Cardiac muscle cell (in vitro differentiated cells and primary cell): ENCODE data around the gene TBPL2. TPM values are rescaled to one million over a fixed set of nuclear protein-coding genes. Genes with fewer than 3 reads are reported as not detected.
"Not testable (repeated sequence)": the region's sequence is repeated elsewhere in the genome, so short reads cannot be mapped to it uniquely, and the experiment has no call there.

ENCODE experiments used
- DNase-seq, 2 donors: peaks; one replicate each; pipeline versions ENCODE4 v3.0.0 to v3.0.0-alpha.2; 2010 to 2017; ENCODE audit warnings: low read depth in 1 of 2, low spot score in 1 of 2
- H3K27ac ChIP-seq: fragments of 200-600 bp; sonication (generic); 2 replicates; pipeline ENCODE4 v1.5.1; 2016
- H3K27me3 ChIP-seq: fragments of 200-600 bp; sonication (generic); 2 replicates; pipeline ENCODE4 v1.6.0; 2016; ENCODE audit warnings: control low read depth
- H3K36me3 ChIP-seq: fragments of 200-600 bp; sonication (generic); 2 replicates; pipeline ENCODE4 v1.5.1; 2016; ENCODE audit warnings: control low read depth
- H3K4me1 ChIP-seq: fragments of 200-600 bp; sonication (generic); 2 replicates; pipeline ENCODE4 v1.8.1; 2017; ENCODE audit warnings: low read depth, mild to moderate bottlenecking, mixed run types
- H3K4me3 ChIP-seq: fragments of 200-600 bp; sonication (generic); 2 replicates; pipeline ENCODE4 v1.5.1; 2016; ENCODE audit warnings: mild to moderate bottlenecking
- H3K9me3 ChIP-seq: fragments of 200-600 bp; sonication (generic); 2 replicates; pipeline ENCODE4 v1.5.1; 2017; ENCODE audit warnings: low read depth, mild to moderate bottlenecking, control low read depth
- polyA plus RNA-seq: library from polyadenylated mRNA; unstranded; fragments of >200 nt; fragmentation: Nextera tagmentation; extraction: Ambion mirVana; gene quantifications from 2 replicates; pipeline ENCODE4 v1.2.1, GENCODE V29; 2016
- total RNA-seq: library from RNA; depleted of rRNA; stranded (reverse); fragments of >200 nt; gene quantifications from 2 replicates; pipeline ENCODE4 v1.2.3, GENCODE V29; 2016
- TF ChIP-seq, protein P1 (sequence below): IDR thresholded peaks from 2 replicates; pipeline ENCODE4 v1.5.1; 2012; ENCODE audit warnings: low read depth, mild to moderate bottlenecking, low read length

TBPL2 gene
- total and polyA plus RNA-seq, 2 experiments from 2014 or later: not detected

GRCh38 chr14:55425091-55425490 lies 15.3 kb downstream of the TBPL2 start:
- Histone ChIP-seq H3K27me3 (no peaks in the 10 kb centered on the region), H3K9me3 (no peaks in the 10 kb centered on the region), H3K4me3 (no peak overlapping the region), H3K27ac (no peak overlapping the region), H3K4me1 (peaks cover 14% of the 10 kb centered on the region), H3K36me3 (no peaks in the 10 kb centered on the region)
- TF ChIP-seq, protein P1, sequence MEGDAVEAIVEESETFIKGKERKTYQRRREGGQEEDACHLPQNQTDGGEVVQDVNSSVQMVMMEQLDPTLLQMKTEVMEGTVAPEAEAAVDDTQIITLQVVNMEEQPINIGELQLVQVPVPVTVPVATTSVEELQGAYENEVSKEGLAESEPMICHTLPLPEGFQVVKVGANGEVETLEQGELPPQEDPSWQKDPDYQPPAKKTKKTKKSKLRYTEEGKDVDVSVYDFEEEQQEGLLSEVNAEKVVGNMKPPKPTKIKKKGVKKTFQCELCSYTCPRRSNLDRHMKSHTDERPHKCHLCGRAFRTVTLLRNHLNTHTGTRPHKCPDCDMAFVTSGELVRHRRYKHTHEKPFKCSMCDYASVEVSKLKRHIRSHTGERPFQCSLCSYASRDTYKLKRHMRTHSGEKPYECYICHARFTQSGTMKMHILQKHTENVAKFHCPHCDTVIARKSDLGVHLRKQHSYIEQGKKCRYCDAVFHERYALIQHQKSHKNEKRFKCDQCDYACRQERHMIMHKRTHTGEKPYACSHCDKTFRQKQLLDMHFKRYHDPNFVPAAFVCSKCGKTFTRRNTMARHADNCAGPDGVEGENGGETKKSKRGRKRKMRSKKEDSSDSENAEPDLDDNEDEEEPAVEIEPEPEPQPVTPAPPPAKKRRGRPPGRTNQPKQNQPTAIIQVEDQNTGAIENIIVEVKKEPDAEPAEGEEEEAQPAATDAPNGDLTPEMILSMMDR: peak; percentile 18
- no peak for DNase-seq

GRCh38 chr14:55423969-55424368 lies 16.4 kb downstream of the TBPL2 start:
- Histone ChIP-seq H3K9me3 (no peaks in the 10 kb centered on the region), H3K4me3 (no peak overlapping the region), H3K4me1 (peaks cover 14% of the 10 kb centered on the region), H3K36me3 (no peaks in the 10 kb centered on the region), H3K27ac (peak overlapping the region; percentile 43), H3K27me3 (no peaks in the 10 kb centered on the region)
- no peak for DNase-seq
- TF ChIP-seq, protein P1: no peak

DNA sequence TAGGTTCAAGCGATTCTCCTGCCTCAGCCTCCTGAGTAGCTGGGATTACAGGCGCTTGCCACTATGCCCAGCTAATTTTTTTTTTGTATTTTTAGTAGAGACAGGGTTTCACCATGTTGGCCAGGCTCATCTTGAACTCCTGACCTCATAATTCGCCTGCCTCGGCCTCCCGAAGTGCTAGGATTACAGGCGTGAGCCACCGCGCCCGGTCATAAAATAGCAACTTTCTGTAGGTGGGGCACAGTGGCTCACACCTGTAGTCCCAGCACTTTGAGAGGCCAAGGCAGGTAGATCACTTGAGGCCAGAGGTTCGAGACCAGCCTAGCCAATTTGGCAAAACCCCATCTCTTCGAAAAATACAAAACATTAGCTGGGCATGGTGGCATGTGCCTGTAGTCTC lies 18.1 kb downstream of the TBPL2 start:
- H3K27me3 ChIP-seq, H3K4me3 ChIP-seq, H3K36me3 ChIP-seq, H3K9me3 ChIP-seq, DNase-seq, H3K27ac ChIP-seq: not testable (repeated sequence)
- H3K4me1 ChIP-seq: peaks cover 14% of the 10 kb centered on the region

DNA sequence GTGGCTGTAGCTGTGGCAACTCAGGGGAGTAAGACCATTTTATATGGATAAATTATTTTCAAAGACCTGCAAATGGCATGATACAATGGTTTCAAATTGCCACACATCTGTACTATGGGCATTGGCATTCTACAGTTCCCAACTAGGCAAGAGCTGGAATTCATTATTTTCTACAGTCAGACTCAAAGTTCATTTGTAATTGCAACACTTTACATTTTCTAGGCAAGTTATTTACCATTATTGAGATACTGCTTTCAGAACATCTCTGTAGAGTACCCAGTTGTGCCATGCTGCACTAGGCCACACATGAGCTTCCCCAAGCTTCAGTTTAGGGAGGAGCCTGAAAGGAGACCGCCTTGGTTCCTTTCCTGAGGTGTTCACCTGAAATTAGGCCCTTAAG lies 20.8 kb downstream of the TBPL2 start:
- peaks cover 9% of the 10 kb centered on the region for H3K4me1 ChIP-seq
- TF ChIP-seq, protein P1: no peak
- DNase-seq: no peak
- no peaks in the 10 kb centered on the region for H3K36me3 ChIP-seq
- H3K4me3 ChIP-seq: no peak overlapping the region
- no peaks in the 10 kb centered on the region for H3K9me3 ChIP-seq
- no peak overlapping the region for H3K27ac ChIP-seq
- no peaks in the 10 kb centered on the region for H3K27me3 ChIP-seq

DNA sequence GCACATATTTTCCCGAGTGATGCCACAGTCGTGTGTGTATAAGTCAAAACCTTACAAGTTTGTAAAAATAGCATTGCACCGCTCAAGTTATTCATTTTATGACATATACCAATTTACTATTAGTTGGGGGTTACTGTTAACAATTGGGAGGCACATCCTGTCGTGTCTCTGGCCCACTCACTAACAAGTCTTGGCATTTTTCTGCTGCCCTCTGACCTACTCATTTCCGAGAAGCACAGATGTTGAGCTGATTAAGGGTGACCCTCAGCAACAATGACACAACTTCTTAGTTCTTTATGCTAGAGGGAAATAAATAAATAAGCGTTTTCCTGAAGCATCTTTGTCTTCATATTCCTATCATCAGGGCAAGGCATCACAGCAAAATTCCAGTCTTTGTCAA lies 22.0 kb downstream of the TBPL2 start:
- H3K9me3 ChIP-seq: no peaks in the 10 kb centered on the region
- no peak overlapping the region for H3K27ac ChIP-seq
- no peaks in the 10 kb centered on the region for H3K4me1 ChIP-seq
- DNase-seq: no peak
- no peaks in the 10 kb centered on the region for H3K27me3 ChIP-seq
- no peak overlapping the region for H3K4me3 ChIP-seq
- TF ChIP-seq, protein P1: no peak
- no peaks in the 10 kb centered on the region for H3K36me3 ChIP-seq

DNA sequence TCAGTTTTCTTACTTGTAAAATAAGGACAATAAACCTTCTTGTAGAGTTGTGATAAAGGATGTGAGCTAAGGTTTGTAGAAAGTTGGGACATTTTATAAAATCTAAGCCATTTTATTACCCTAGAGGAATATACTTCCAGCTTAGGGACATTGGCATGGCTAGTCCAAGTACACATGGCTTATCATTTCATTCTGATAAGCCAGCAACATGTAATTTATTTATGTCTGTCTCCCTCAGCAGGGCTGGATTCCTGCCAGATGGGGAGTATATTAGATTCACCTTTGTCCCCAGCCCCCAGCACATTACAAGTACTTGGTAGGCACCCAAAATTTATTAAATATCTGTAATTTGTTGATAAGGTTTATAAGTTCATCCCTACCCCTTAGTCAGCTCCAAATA lies 22.5 kb downstream of the TBPL2 start:
- Histone ChIP-seq H3K27me3 (no peaks in the 10 kb centered on the region), H3K27ac (no peak overlapping the region), H3K4me3 (no peak overlapping the region), H3K9me3 (no peaks in the 10 kb centered on the region), H3K36me3 (no peaks in the 10 kb centered on the region), H3K4me1 (no peaks in the 10 kb centered on the region)
- no peak for DNase-seq
- TF ChIP-seq, protein P1: no peak
